ENCODE measurements around the gene CCDC142.

Gene CCDC142

GRCh38 chr2:74496997-74497776, 14.4 kb upstream of the CCDC142 start:
- Histone ChIP-seq H3F3A (ENCODE audit: insufficient read depth, low read length) (0 out of 2 replicates have a peak, but pooled peaks cover 3% of the 10 kb centered on the region), H4K20me1 (ENCODE audit: insufficient read depth, low read length) (no peaks in the 10 kb centered on the region), H3K36me3 (replicated peaks; ENCODE audit: insufficient read depth, low read length) (no peaks in the 10 kb centered on the region), H3K4me1 (ENCODE audit: low read length) (no peaks in the 10 kb centered on the region), H3K9me3 (replicated peaks; ENCODE audit: insufficient read depth, low read length) (no peaks in the 10 kb centered on the region), H3K27me3 (replicated peaks; ENCODE audit: insufficient read depth, low read length) (peaks cover 18% of the 10 kb centered on the region), H3K4me3 (ENCODE audit: low read length) (peak overlapping the region; percentile 49; the same call in 1 of the 2 replicates), H3K9ac (ENCODE audit: low read length) (no peak overlapping the region), H3K79me2 (ENCODE audit: low read length) (no peaks in the 10 kb centered on the region), H2AFZ (ENCODE audit: low read length) (no peak overlapping the region), H3K4me2 (ENCODE audit: low read depth, low read length) (peak overlapping the region; percentile 71; the same call in 1 of the 2 replicates), H3K9me2 (replicated peaks; ENCODE audit: insufficient read depth, low read length) (no peaks in the 10 kb centered on the region), H3K27ac (ENCODE audit: low read length) (no peak overlapping the region)
- TF ChIP-seq CTCF (IDR thresholded peaks at IDR 0.05; ENCODE audit: low read length): no peak
- TF ChIP-seq EZH2 (optimal IDR thresholded peaks at IDR 0.05; ENCODE audit: low read depth, low read length): no peak
- TF ChIP-seq EZH2phosphoT487 (IDR thresholded peaks at IDR 0.05; ENCODE audit: low read length): no peak
- no peak for DNase-seq

- no peak for DNase-seq
- no peak overlapping the region for H3K27ac ChIP-seq (ENCODE audit: low read length)
- H3K4me1 ChIP-seq (ENCODE audit: low read length): no peaks in the 10 kb centered on the region
- TF ChIP-seq EZH2phosphoT487 (IDR thresholded peaks at IDR 0.05; ENCODE audit: low read length): no peak
- no peak for TF ChIP-seq EZH2 (optimal IDR thresholded peaks at IDR 0.05; ENCODE audit: low read depth, low read length)
- no peak for TF ChIP-seq CTCF (IDR thresholded peaks at IDR 0.05; ENCODE audit: low read length)
- H3K4me2 ChIP-seq (ENCODE audit: low read depth, low read length): no peak overlapping the region
- H3K36me3 ChIP-seq (replicated peaks; ENCODE audit: insufficient read depth, low read length): no peaks in the 10 kb centered on the region
- H3F3A ChIP-seq (ENCODE audit: insufficient read depth, low read length): no peaks in the 10 kb centered on the region
- H3K9me2 ChIP-seq (replicated peaks; ENCODE audit: insufficient read depth, low read length): no peaks in the 10 kb centered on the region
- H3K9ac ChIP-seq (ENCODE audit: low read length): no peak overlapping the region
- no peaks in the 10 kb centered on the region for H3K9me3 ChIP-seq (replicated peaks; ENCODE audit: insufficient read depth, low read length)
- H3K27me3 ChIP-seq (replicated peaks; ENCODE audit: insufficient read depth, low read length): peaks cover 15% of the 10 kb centered on the region
- no peaks in the 10 kb centered on the region for H4K20me1 ChIP-seq (ENCODE audit: insufficient read depth, low read length)
- H2AFZ ChIP-seq (ENCODE audit: low read length): no peak overlapping the region
- no peaks in the 10 kb centered on the region for H3K79me2 ChIP-seq (ENCODE audit: low read length)
- no peak overlapping the region for H3K4me3 ChIP-seq (ENCODE audit: low read length)
Measured at GRCh38 chr2:74495440-74495839, 12.6 kb upstream of the CCDC142 start.

- no peak for DNase-seq
- Histone ChIP-seq H3K4me3 (ENCODE audit: low read length) (no peak overlapping the region), H3K27ac (ENCODE audit: low read length) (no peak overlapping the region), H3K9ac (ENCODE audit: low read length) (no peak overlapping the region), H3K79me2 (ENCODE audit: low read length) (no peaks in the 10 kb centered on the region), H3F3A (ENCODE audit: insufficient read depth, low read length) (no peaks in the 10 kb centered on the region), H3K36me3 (replicated peaks; ENCODE audit: insufficient read depth, low read length) (no peaks in the 10 kb centered on the region), H4K20me1 (ENCODE audit: insufficient read depth, low read length) (no peaks in the 10 kb centered on the region), H3K27me3 (replicated peaks; ENCODE audit: insufficient read depth, low read length) (peaks cover 9% of the 10 kb centered on the region), H3K9me2 (replicated peaks; ENCODE audit: insufficient read depth, low read length) (no peaks in the 10 kb centered on the region), H2AFZ (ENCODE audit: low read length) (no peak overlapping the region), H3K9me3 (replicated peaks; ENCODE audit: insufficient read depth, low read length) (no peaks in the 10 kb centered on the region), H3K4me2 (ENCODE audit: low read depth, low read length) (no peak overlapping the region), H3K4me1 (ENCODE audit: low read length) (no peaks in the 10 kb centered on the region)
- TF ChIP-seq EZH2phosphoT487 (IDR thresholded peaks at IDR 0.05; ENCODE audit: low read length) (no peak), EZH2 (optimal IDR thresholded peaks at IDR 0.05; ENCODE audit: low read depth, low read length) (no peak), CTCF (IDR thresholded peaks at IDR 0.05; ENCODE audit: low read length) (no peak)
Measured at GRCh38 chr2:74493546-74493945, 10.7 kb upstream of the CCDC142 start.

All from MM.1S (cell line).